Epidermal melanocyte (primary cell): ENCODE results near the gene ZBTB20.

Experiments
- DNase-seq: peaks from one replicate; pipeline ENCODE4 v3.0.0; 2011; ENCODE audit warnings: low spot score; ENCODE audit not compliant: insufficient read length

The ZBTB20 gene

GRCh38 chr3:114873591-114873990 is 273.5 kb downstream of the ZBTB20 start:
- no peak for DNase-seq

GRCh38 chr3:114872588-114872987 is 274.5 kb downstream of the ZBTB20 start:
- DNase-seq = no peak

- no peak for DNase-seq
These were observed 275.0 kb downstream of the ZBTB20 start for GRCh38 chr3:114872050-114872449.

- DNase-seq = no peak
These were observed 279.1 kb downstream of the ZBTB20 start for GRCh38 chr3:114867835-114868503.

GRCh38 chr3:114867359-114867758 is 279.7 kb downstream of the ZBTB20 start:
- no peak for DNase-seq

GRCh38 chr3:114866430-114866829 is 280.7 kb downstream of the ZBTB20 start:
- no peak for DNase-seq

GRCh38 chr3:114864970-114865369 is 282.1 kb downstream of the ZBTB20 start:
- no peak for DNase-seq

GRCh38 chr3:114863848-114864247 is 283.2 kb downstream of the ZBTB20 start:
- DNase-seq = no peak

- DNase-seq = no peak
These were observed 285.4 kb downstream of the ZBTB20 start for GRCh38 chr3:114861666-114862065.

- no peak for DNase-seq
These were observed 286.6 kb downstream of the ZBTB20 start for GRCh38 chr3:114860531-114860930.

GRCh38 chr3:114858329-114858728 is 288.8 kb downstream of the ZBTB20 start:
- no peak for DNase-seq

- no peak for DNase-seq
These were observed 289.8 kb downstream of the ZBTB20 start for GRCh38 chr3:114857299-114857701.

- DNase-seq = no peak
These were observed 290.3 kb downstream of the ZBTB20 start for GRCh38 chr3:114856835-114857234.

GRCh38 chr3:114855839-114856238 is 291.2 kb downstream of the ZBTB20 start:
- DNase-seq = no peak

- no peak for DNase-seq
These were observed 294.1 kb downstream of the ZBTB20 start for GRCh38 chr3:114852966-114853365.

GRCh38 chr3:114850898-114851297 is 296.2 kb downstream of the ZBTB20 start:
- DNase-seq = no peak

GRCh38 chr3:114848643-114849350 is 298.3 kb downstream of the ZBTB20 start:
- no peak for DNase-seq

GRCh38 chr3:114848082-114848481 is 299.0 kb downstream of the ZBTB20 start:
- DNase-seq = no peak

- no peak for DNase-seq
These were observed 299.5 kb downstream of the ZBTB20 start for GRCh38 chr3:114847564-114847963.

GRCh38 chr3:114846779-114847178 is 300.3 kb downstream of the ZBTB20 start:
- no peak for DNase-seq

GRCh38 chr3:114846252-114846651 is 300.8 kb downstream of the ZBTB20 start:
- DNase-seq = no peak

GRCh38 chr3:114841515-114841914 is 305.6 kb downstream of the ZBTB20 start:
- DNase-seq = no peak

- no peak for DNase-seq
These were observed 307.6 kb downstream of the ZBTB20 start for GRCh38 chr3:114839476-114839875.
